K562 (cell line): ENCODE results near the gene USP35. TPM values are rescaled to one million over a fixed set of nuclear protein-coding genes. Genes with fewer than 3 reads are reported as not detected.

Experiments
- C11orf30 ChIP-seq: fragments of 450-650 bp; IDR thresholded peaks from 2 replicates; pipeline ENCODE4 v1.6.1; 2016; ENCODE audit warnings: low read depth, mild to moderate bottlenecking
- CXXC5 ChIP-seq: fragments of 250-450 bp; sonication (Bioruptor Pico); IDR thresholded peaks from 2 replicates; pipeline ENCODE4 v1.8.0; 2022; ENCODE audit warnings: inconsistent platforms, mild to moderate bottlenecking, moderate library complexity
- DPF2 ChIP-seq: fragments of 450-650 bp; IDR thresholded peaks from 2 replicates; pipeline ENCODE4 v1.6.1; 2016
- FOXA3 ChIP-seq, 2 experiments: fragments of 450-650 bp in 1 of 2; sonication (generic) in 1 of 2; formaldehyde crosslinking; IDR thresholded peaks in 1 of 2; conservative IDR thresholded peaks in 1 of 2; 2 replicates each; pipeline versions ENCODE4 v1.4.0 to v1.8.0; 2020 to 2022; ENCODE audit warnings: mild to moderate bottlenecking in 2 of 2, missing genetic modification reagents in 1 of 2
- HCFC1 ChIP-seq: IDR thresholded peaks from 2 replicates; pipeline ENCODE4 v1.6.1; 2012; ENCODE audit warnings: low read depth, low read length, improper control_type of control experiment
- HNRNPL ChIP-seq: fragments of 200-400 bp; formaldehyde crosslinking; IDR thresholded peaks from 2 replicates; pipeline ENCODE4 v1.6.1; 2017; ENCODE audit warnings: low read depth, mild to moderate bottlenecking, low read length
- KLF13 ChIP-seq: fragments of 450-650 bp; IDR thresholded peaks from 2 replicates; pipeline ENCODE4 v1.6.1; 2016; ENCODE audit warnings: missing genetic modification characterization, low read depth, mild to moderate bottlenecking, missing compliant biosample characterization, moderate library complexity, borderline replicate concordance
- MGA ChIP-seq: fragments of 450-650 bp; IDR thresholded peaks from 2 replicates; pipeline ENCODE4 v1.6.1; 2016; ENCODE audit warnings: mild to moderate bottlenecking, moderate library complexity
- MTA1 ChIP-seq: fragments of 450-650 bp; IDR thresholded peaks from 2 replicates; pipeline ENCODE4 v1.6.1; 2017; ENCODE audit warnings: borderline replicate concordance
- NCOR1 ChIP-seq: fragments of 450-650 bp; IDR thresholded peaks from 2 replicates; pipeline ENCODE4 v1.6.1; 2016; ENCODE audit warnings: mild to moderate bottlenecking, moderate library complexity
- POU5F1 ChIP-seq: fragments of 150-350 bp; IDR thresholded peaks from 2 replicates; pipeline ENCODE4 v1.6.1; 2014; ENCODE audit warnings: borderline replicate concordance, low read length, low read depth, mild to moderate bottlenecking; ENCODE audit not compliant: partially characterized antibody
- RAD21 ChIP-seq, 2 experiments: fragments of 250-450 bp in 1 of 2; fragments of 450-650 bp in 1 of 2; sonication (Bioruptor Pico) in 1 of 2; formaldehyde crosslinking in 1 of 2; IDR thresholded peaks in 1 of 2; conservative IDR thresholded peaks in 1 of 2; 2 replicates each; pipeline versions ENCODE4 v1.4.0 to v1.8.0; 2020 to 2022; ENCODE audit warnings: mild to moderate bottlenecking in 2 of 2, moderate library complexity in 1 of 2
- RBM25 ChIP-seq: fragments of 200-400 bp; formaldehyde crosslinking; IDR thresholded peaks from 2 replicates; pipeline ENCODE4 v1.6.1; 2018; ENCODE audit warnings: low read length, low read depth, moderate library complexity; ENCODE audit not compliant: severe bottlenecking
- RCOR1 ChIP-seq, 2 experiments: IDR thresholded peaks; 2 replicates each; pipeline ENCODE4 v1.6.1; 2012; ENCODE audit warnings: low read depth in 2 of 2, low read length in 2 of 2, borderline replicate concordance in 1 of 2, improper control_type of control experiment in 1 of 2
- SMARCA4 ChIP-seq: fragments of 450-650 bp; IDR thresholded peaks from 2 replicates; pipeline ENCODE4 v1.6.1; 2016
- STAG1 ChIP-seq: sonication (generic); formaldehyde crosslinking; IDR thresholded peaks from 2 replicates; pipeline ENCODE4 v1.5.0; 2020; ENCODE audit warnings: missing genetic modification reagents, borderline replicate concordance
- THRAP3 ChIP-seq: fragments of 450-650 bp; IDR thresholded peaks from 2 replicates; pipeline ENCODE4 v1.6.1; 2016; ENCODE audit warnings: mild to moderate bottlenecking, inconsistent platforms, borderline replicate concordance
- ZNF12 ChIP-seq: sonication (generic); formaldehyde crosslinking; IDR thresholded peaks from 2 replicates; pipeline ENCODE4 v1.4.0; 2020; ENCODE audit warnings: mild to moderate bottlenecking, missing genetic modification reagents
- ZSCAN32 ChIP-seq: fragments of 450-650 bp; formaldehyde crosslinking; IDR thresholded peaks from 2 replicates; pipeline ENCODE4 v1.4.0; 2020; ENCODE audit warnings: mild to moderate bottlenecking, moderate library complexity
- polyA plus RNA-seq, 8 experiments: library from polyadenylated mRNA; depleted of rRNA in 4 of 8; stranded (reverse) in 5 of 8; unstranded in 3 of 8; fragments of >200 nt; fragmentation: Nextera tagmentation in 2 of 8; fragmentation: Illumina TruSeq in 1 of 8; extraction: Ambion mirVana in 2 of 8; extraction: Trizol in 1 of 8; gene quantifications; 2 replicates each; pipeline versions ENCODE4 v1.2.1 to v1.2.3, GENCODE V29; 2011 to 2014; ENCODE audit warnings: inconsistent platforms in 1 of 8, missing spikeins in 1 of 8
- total RNA-seq, 7 experiments: library from RNA; depleted of rRNA in 6 of 7; stranded (reverse); fragments of >200 nt in 6 of 7; fragmentation: Illumina TruSeq in 2 of 7; extraction: Trizol in 2 of 7; gene quantifications; 2 replicates each; pipeline versions ENCODE4 v1.2.1 to v1.2.3, GENCODE V29; 2011 to 2021; ENCODE audit warnings: low replicate concordance in 1 of 7

USP35 gene
- total and polyA plus RNA-seq, 9 of the 15 experiments (the other 6 are each of a cell fraction or from before 2014, with no cell fraction given), result 0.01 to 4.8 (median 3.6) TPM

GRCh38 chr11:78261828-78262227 is 73.1 kb downstream of the USP35 start (continued):
- TF ChIP-seq MGA (peak; percentile 14; the same call in 1 of the 2 replicates), HCFC1 (no peak), KLF13 (tag) (no peak), HNRNPL (no peak), STAG1 (CRISPR knock-in tag) (no peak), MTA1 (no peak), NCOR1 (no peak), DPF2 (0 out of 2 replicates have a peak, but pooled peaks have one; percentile 16), SMARCA4 (0 out of 2 replicates have a peak, but pooled peaks have one; percentile 12), C11orf30 (no peak), POU5F1 (no peak), RBM25 (no peak), RCOR1 (IDR thresholded peaks at IDR 0.05; ENCODE audit: borderline replicate concordance in 1 of 2, low read depth in 2 of 2, low read length in 2 of 2) (0 out of 4 replicates have a peak, but pooled peaks of 1 of the 2 experiments have one; percentile 12), ZSCAN32 (CRISPR knock-in tag) (no peak), THRAP3 (no peak), CXXC5 (CRISPR knock-in tag) (peak; percentile 58), FOXA3 (CRISPR knock-in tag; conservative IDR thresholded peaks at IDR 0.05 in 1 of 2, IDR thresholded peaks at IDR 0.05 in 1 of 2) (no peak), ZNF12 (no peak), RAD21 (CRISPR knock-in tag; conservative IDR thresholded peaks at IDR 0.05 in 1 of 2, IDR thresholded peaks at IDR 0.05 in 1 of 2) (no peak)
